Measurements from ENCODE around the gene RFPL3. TPM values are rescaled to one million over a fixed set of nuclear protein-coding genes. Genes with fewer than 3 reads are reported as not detected.

RFPL3 gene
- total and polyA plus RNA-seq, 10 of the 15 experiments (the other 5 are each of a cell fraction or from before 2014, with no cell fraction given) = not detected

GRCh38 chr22:32352681-32353080, 5.0 kb upstream of the RFPL3 start:
- intact Hi-C loops (cut with micrococcal nuclease; ENCODE audit: unreplicated experiment) = no loop called here
- RAD21 ChIA-PET (ENCODE audit: unreplicated experiment) = no interaction called here
- Histone ChIP-seq H3K79me2 (ENCODE audit: control insufficient read depth, insufficient read depth, low read length) (no peaks in the 10 kb centered on the region), H4K20me1 (ENCODE audit: control insufficient read depth, insufficient read depth) (no peaks in the 10 kb centered on the region), H3K27me3 (replicated peaks in 1 of 2; ENCODE audit: control insufficient read depth in 2 of 2, insufficient read depth in 2 of 2, low read length in 1 of 2) (no peaks in the 10 kb centered on the region), H3K4me3 (no peak overlapping the region), H3K36me3 (ENCODE audit: control insufficient read depth in 2 of 2, insufficient read depth in 2 of 2, low read length in 1 of 2) (no peaks in the 10 kb centered on the region), H3K9ac (ENCODE audit: control insufficient read depth, insufficient read depth, low read length) (no peak overlapping the region), H3K9me3 (replicated peaks; ENCODE audit: control insufficient read depth, insufficient read depth, low read length) (no peaks in the 10 kb centered on the region), H3K4me2 (ENCODE audit: control insufficient read depth, insufficient read depth) (no peak overlapping the region), H2AFZ (ENCODE audit: control insufficient read depth, low read depth, low read length) (no peak overlapping the region), H3K27ac (ENCODE audit: control insufficient read depth, insufficient read depth) (no peak overlapping the region), H3K4me1 (ENCODE audit: control insufficient read depth, insufficient read depth, low read length) (no peaks in the 10 kb centered on the region)
- CTCF ChIA-PET = no interaction called here
- DNase-seq (ENCODE audit: low read depth, low spot score) (no peak), ATAC-seq (no peak), FAIRE-seq (no peak)
- no peak for TF ChIP-seq EED (IDR thresholded peaks at IDR 0.05; ENCODE audit: low read depth)
- no peak for TF ChIP-seq POLR2AphosphoS5 (IDR thresholded peaks at IDR 0.05; ENCODE audit: low read length)
- TF ChIP-seq SPI1 (IDR thresholded peaks at IDR 0.05; ENCODE audit: borderline replicate concordance, insufficient read depth, low read depth, low read length) = no peak
- TF ChIP-seq MLLT1 (IDR thresholded peaks at IDR 0.05) = no peak
- no peak for TF ChIP-seq PAX8 (IDR thresholded peaks at IDR 0.05)
- TF ChIP-seq EZH2 (IDR thresholded peaks at IDR 0.05; ENCODE audit: borderline replicate concordance, control insufficient read depth, low read depth, low read length) = no peak
- TF ChIP-seq BRCA1 (IDR thresholded peaks at IDR 0.05; ENCODE audit: low read depth, low read length) = no peak
- TF ChIP-seq ZNF592 (IDR thresholded peaks at IDR 0.05) = no peak
- WGBS (ENCODE audit: insufficient coverage, insufficient replicate concordance, low lambda C conversion rate, missing lambda C conversion rate) = 72% methylated on average over 14 of the region's 14 CpGs
- in situ Hi-C loops (cut with MboI) = no loop called here
- BruUV-seq (replicated peaks) = no TSS peak
- SMC1A ChIA-PET (ENCODE audit: uncharacterized antibody, unreplicated experiment) = no interaction called here
- POLR2A ChIA-PET = no interaction called here

Measured in GM12878 (cell line).